ACC112 (cell line): ENCODE results near the gene KIF14.

Experiments
- H2AFZ ChIP-seq: fragments of 200-600 bp; sonication (generic); one replicate; pipeline ENCODE4 v1.6.0; 2017; ENCODE audit warnings: antibody characterized with exemption, low read length; ENCODE audit not compliant: unreplicated experiment
- H3K27ac ChIP-seq: fragments of 200-600 bp; sonication (generic); 2 replicates; pipeline ENCODE4 v1.5.1; 2014; ENCODE audit warnings: low read depth, mild to moderate bottlenecking, antibody characterized with exemption, low read length, moderate library complexity
- H3K27me3 ChIP-seq: fragments of 200-600 bp; sonication (generic); 2 replicates; pipeline ENCODE4 v1.6.1; 2014; ENCODE audit warnings: mild to moderate bottlenecking, antibody characterized with exemption, low read length, moderate library complexity, mixed read lengths; ENCODE audit not compliant: insufficient read depth
- H3K36me3 ChIP-seq: fragments of 200-600 bp; sonication (generic); 2 replicates; pipeline ENCODE4 v1.6.1; 2016; ENCODE audit warnings: mild to moderate bottlenecking, antibody characterized with exemption, low read length, moderate library complexity, mixed read lengths; ENCODE audit not compliant: insufficient read depth
- H3K4me1 ChIP-seq: fragments of 200-600 bp; sonication (generic); one replicate; pipeline ENCODE4 v1.6.1; 2016; ENCODE audit warnings: low read length, mixed read lengths; ENCODE audit not compliant: insufficient read depth, unreplicated experiment, control insufficient read depth
- H3K4me3 ChIP-seq: fragments of 200-600 bp; sonication (generic); 2 replicates; pipeline ENCODE4 v1.5.1; 2014; ENCODE audit warnings: mild to moderate bottlenecking, low read depth, low read length
- H3K79me2 ChIP-seq: fragments of 200-600 bp; sonication (generic); one replicate; pipeline ENCODE4 v1.6.0; 2016; ENCODE audit warnings: low read length; ENCODE audit not compliant: control insufficient read depth, unreplicated experiment, insufficient read depth

Gene KIF14

GRCh38 chr1:200654660-200655059 is 34.1 kb upstream of the KIF14 start:
- no peaks in the 10 kb centered on the region for H3K79me2 ChIP-seq
- no peak overlapping the region for H2AFZ ChIP-seq
- H3K36me3 ChIP-seq, result peaks cover 20% of the 10 kb centered on the region
- no peaks in the 10 kb centered on the region for H3K27me3 ChIP-seq
- H3K4me3 ChIP-seq, result no peak overlapping the region
- no peak overlapping the region for H3K27ac ChIP-seq
- no peaks in the 10 kb centered on the region for H3K4me1 ChIP-seq

- H3K36me3 ChIP-seq, result peaks cover 23% of the 10 kb centered on the region
- H2AFZ ChIP-seq, result no peak overlapping the region
- H3K4me3 ChIP-seq, result no peak overlapping the region
- no peak overlapping the region for H3K27ac ChIP-seq
- no peaks in the 10 kb centered on the region for H3K4me1 ChIP-seq
- no peaks in the 10 kb centered on the region for H3K79me2 ChIP-seq
- no peaks in the 10 kb centered on the region for H3K27me3 ChIP-seq
These were observed 32.5 kb upstream of the KIF14 start for GRCh38 chr1:200653022-200653462.

GRCh38 chr1:200652378-200652777 is 31.8 kb upstream of the KIF14 start:
- Histone ChIP-seq H3K79me2 (no peaks in the 10 kb centered on the region), H3K4me3 (no peak overlapping the region), H2AFZ (no peak overlapping the region), H3K27me3 (no peaks in the 10 kb centered on the region), H3K36me3 (peaks cover 23% of the 10 kb centered on the region), H3K27ac (no peak overlapping the region), H3K4me1 (no peaks in the 10 kb centered on the region)

GRCh38 chr1:200646515-200646914 is 26.0 kb upstream of the KIF14 start:
- Histone ChIP-seq H2AFZ (no peak overlapping the region), H3K27ac (no peak overlapping the region), H3K4me3 (no peak overlapping the region), H3K4me1 (no peaks in the 10 kb centered on the region), H3K79me2 (no peaks in the 10 kb centered on the region), H3K27me3 (no peaks in the 10 kb centered on the region), H3K36me3 (peaks cover 16% of the 10 kb centered on the region)

- Histone ChIP-seq H3K4me3 (no peak overlapping the region), H3K27ac (no peak overlapping the region), H3K79me2 (no peaks in the 10 kb centered on the region), H2AFZ (no peak overlapping the region), H3K27me3 (no peaks in the 10 kb centered on the region), H3K36me3 (peaks cover 13% of the 10 kb centered on the region), H3K4me1 (peaks cover 19% of the 10 kb centered on the region)
These were observed 23.5 kb upstream of the KIF14 start for GRCh38 chr1:200644021-200644420.

- Histone ChIP-seq H3K79me2 (no peaks in the 10 kb centered on the region), H3K4me3 (no peak overlapping the region), H3K36me3 (peaks cover 6% of the 10 kb centered on the region), H3K27ac (no peak overlapping the region), H2AFZ (no peak overlapping the region), H3K4me1 (peaks cover 19% of the 10 kb centered on the region), H3K27me3 (no peaks in the 10 kb centered on the region)
These were observed 21.9 kb upstream of the KIF14 start for GRCh38 chr1:200642481-200642880.

- Histone ChIP-seq H3K4me3 (no peak overlapping the region; the same call in 1 of the 2 replicates), H3K27ac (peak overlapping the region; percentile 84), H2AFZ (peak overlapping the region; percentile 60), H3K27me3 (no peaks in the 10 kb centered on the region), H3K36me3 (no peaks in the 10 kb centered on the region), H3K4me1 (peaks cover 19% of the 10 kb centered on the region), H3K79me2 (no peaks in the 10 kb centered on the region)
These were observed 20.4 kb upstream of the KIF14 start for GRCh38 chr1:200640963-200641401.

GRCh38 chr1:200640373-200640962 is 19.9 kb upstream of the KIF14 start:
- Histone ChIP-seq H3K4me3 (peak overlapping the region; percentile 20; the same call in 1 of the 2 replicates), H3K27ac (peak overlapping the region; percentile 84), H3K4me1 (peaks cover 19% of the 10 kb centered on the region), H2AFZ (peak overlapping the region; percentile 60), H3K79me2 (no peaks in the 10 kb centered on the region), H3K27me3 (no peaks in the 10 kb centered on the region), H3K36me3 (no peaks in the 10 kb centered on the region)

- Histone ChIP-seq H3K27ac (no peak overlapping the region), H3K4me1 (peaks cover 19% of the 10 kb centered on the region), H3K79me2 (no peaks in the 10 kb centered on the region), H3K27me3 (no peaks in the 10 kb centered on the region), H2AFZ (no peak overlapping the region), H3K4me3 (no peak overlapping the region), H3K36me3 (no peaks in the 10 kb centered on the region)
These were observed 17.5 kb upstream of the KIF14 start for GRCh38 chr1:200638073-200638472.

GRCh38 chr1:200636681-200637080 is 16.1 kb upstream of the KIF14 start:
- Histone ChIP-seq H3K27me3 (no peaks in the 10 kb centered on the region), H3K27ac (no peak overlapping the region), H2AFZ (no peak overlapping the region), H3K79me2 (no peaks in the 10 kb centered on the region), H3K4me1 (peaks cover 19% of the 10 kb centered on the region), H3K4me3 (no peak overlapping the region), H3K36me3 (no peaks in the 10 kb centered on the region)

- no peaks in the 10 kb centered on the region for H3K79me2 ChIP-seq
- no peaks in the 10 kb centered on the region for H3K27me3 ChIP-seq
- H3K4me1 ChIP-seq, result no peaks in the 10 kb centered on the region
- no peak overlapping the region for H3K27ac ChIP-seq
- H3K4me3 ChIP-seq, result no peak overlapping the region
- H3K36me3 ChIP-seq, result no peaks in the 10 kb centered on the region
- H2AFZ ChIP-seq, result no peak overlapping the region
These were observed 13.9 kb upstream of the KIF14 start for GRCh38 chr1:200634261-200635122.
